H4 (cell line): ENCODE measurements around the gene RIBC1. TPM values are rescaled to one million over a fixed set of nuclear protein-coding genes. Genes with fewer than 3 reads are reported as not detected.
"Not testable (repeated sequence)": the region's sequence is repeated elsewhere in the genome, so short reads cannot be mapped to it uniquely, and the experiment has no call there.

ENCODE experiments used
- DNase-seq: peaks from one replicate; pipeline ENCODE4 v3.0.0-alpha.2; 2015; ENCODE audit warnings: low spot score
- total RNA-seq: library from RNA; depleted of rRNA; stranded (reverse); fragments of >200 nt; shearing (Covaris generic); gene quantifications from 2 replicates; pipeline ENCODE4 v1.2.3, GENCODE V29; 2014; rRNA removed

The RIBC1 gene
- total RNA-seq: 0.70 and 1.2 TPM in 2 replicates

GRCh38 chrX:53422861-53423306, at the start of gene RIBC1:
TSS of gene RIBC1 (plus strand) at chrX:53422873. CDS start at chrX:53426277, 3,404 bp downstream.
- DNase-seq: no peak

DNA sequence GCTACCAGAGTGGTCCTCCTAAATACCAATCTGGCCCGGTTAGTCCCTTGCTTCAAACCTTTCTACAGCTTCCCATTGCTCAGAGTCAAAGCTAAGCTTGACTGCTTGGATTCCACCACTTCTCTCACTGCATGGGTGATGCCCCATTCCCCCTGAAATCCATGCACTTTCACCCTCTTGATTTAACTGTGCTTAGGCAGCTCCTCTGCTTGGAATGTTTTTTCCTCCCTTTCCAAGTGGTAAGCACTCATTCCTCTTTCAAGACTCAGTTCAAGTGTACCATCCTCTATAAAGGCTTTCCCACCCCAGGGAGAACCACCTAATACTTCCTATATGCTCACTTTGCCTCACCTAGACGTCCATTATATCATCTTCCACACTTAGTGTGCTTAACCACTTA, 49.4 kb upstream of the RIBC1 start:
- DNase-seq: no peak

GRCh38 chrX:53374222-53374820, 48.4 kb upstream of the RIBC1 start:
- no peak for DNase-seq

- DNase-seq: no peak
Measured at GRCh38 chrX:53374923-53375322, 47.8 kb upstream of the RIBC1 start.

DNA sequence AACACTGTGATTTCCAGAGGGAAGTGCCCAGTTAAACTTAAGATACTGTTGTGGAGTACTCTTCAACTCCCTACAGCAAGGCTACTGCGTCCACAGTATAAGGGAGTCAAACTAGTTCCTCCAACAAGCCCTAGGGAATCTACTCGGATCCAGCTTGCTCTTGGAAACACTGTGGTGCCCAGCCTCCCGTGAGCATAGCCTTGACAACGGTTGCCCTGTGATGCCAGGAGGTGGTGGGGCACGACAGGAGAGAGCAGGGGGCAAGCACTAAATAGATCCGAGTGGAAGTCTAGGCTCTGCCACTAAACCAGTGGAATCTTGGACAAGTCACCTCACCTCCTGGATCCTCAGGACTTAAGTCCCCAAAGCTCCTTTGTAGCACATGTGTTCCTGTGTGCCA, 45.8 kb upstream of the RIBC1 start:
- DNase-seq: no peak

GRCh38 chrX:53377464-53377863, 45.2 kb upstream of the RIBC1 start:
- DNase-seq: no peak

DNA sequence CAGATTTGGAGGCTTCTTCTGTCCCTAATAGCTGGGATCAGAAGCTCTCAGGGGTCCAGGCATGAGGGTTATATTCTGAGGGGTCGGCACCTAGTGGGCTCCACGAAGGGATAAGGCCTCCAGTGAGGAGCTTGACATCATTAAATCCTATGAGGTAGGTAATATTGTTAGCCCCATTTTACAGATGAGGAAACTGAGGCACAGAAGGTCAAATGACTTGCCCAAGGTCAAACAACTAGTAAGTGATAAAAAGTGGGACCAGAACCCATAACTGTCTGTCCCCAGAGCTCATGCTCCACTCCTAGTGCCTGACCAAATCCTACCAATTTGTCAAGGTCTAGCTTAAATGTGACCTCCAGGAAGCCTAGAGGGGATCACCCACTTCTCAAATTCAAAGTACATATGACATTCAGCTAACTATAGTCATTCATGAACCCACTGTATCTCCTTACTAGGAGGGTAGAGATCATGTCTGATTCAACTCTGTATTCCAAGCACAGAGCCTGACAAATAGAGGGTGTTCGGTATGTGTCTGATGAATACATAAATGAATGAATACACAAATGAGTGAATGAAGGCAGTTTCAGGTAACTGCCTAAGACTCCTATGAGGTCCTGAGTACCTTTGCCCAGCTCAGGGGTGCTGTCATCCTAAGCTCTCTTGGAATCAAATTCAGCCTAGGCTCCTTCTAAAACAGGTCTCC, 43.5 kb upstream of the RIBC1 start:
- no peak for DNase-seq

DNA sequence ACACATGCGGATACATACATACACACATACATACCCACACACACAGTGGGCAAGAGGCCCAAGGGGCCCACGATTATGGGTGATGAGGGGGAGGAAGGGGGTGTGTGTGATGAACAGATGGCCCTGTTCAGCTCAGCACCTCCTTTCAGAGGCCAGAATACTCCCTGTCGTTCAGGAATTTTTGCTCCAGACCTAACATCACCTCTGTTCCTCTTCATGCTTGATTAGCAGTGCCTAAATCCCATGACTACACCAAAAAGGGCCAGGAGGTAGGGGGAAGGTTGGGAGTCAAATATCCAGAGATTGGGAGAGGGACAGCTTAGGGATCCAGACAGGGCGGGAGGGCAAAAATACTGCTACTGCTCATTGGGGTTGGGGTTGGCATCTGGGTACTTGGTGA, 42.9 kb upstream of the RIBC1 start:
- DNase-seq: no peak

- no peak for DNase-seq
Measured at GRCh38 chrX:53383376-53384076, 39.1 kb upstream of the RIBC1 start.

DNA sequence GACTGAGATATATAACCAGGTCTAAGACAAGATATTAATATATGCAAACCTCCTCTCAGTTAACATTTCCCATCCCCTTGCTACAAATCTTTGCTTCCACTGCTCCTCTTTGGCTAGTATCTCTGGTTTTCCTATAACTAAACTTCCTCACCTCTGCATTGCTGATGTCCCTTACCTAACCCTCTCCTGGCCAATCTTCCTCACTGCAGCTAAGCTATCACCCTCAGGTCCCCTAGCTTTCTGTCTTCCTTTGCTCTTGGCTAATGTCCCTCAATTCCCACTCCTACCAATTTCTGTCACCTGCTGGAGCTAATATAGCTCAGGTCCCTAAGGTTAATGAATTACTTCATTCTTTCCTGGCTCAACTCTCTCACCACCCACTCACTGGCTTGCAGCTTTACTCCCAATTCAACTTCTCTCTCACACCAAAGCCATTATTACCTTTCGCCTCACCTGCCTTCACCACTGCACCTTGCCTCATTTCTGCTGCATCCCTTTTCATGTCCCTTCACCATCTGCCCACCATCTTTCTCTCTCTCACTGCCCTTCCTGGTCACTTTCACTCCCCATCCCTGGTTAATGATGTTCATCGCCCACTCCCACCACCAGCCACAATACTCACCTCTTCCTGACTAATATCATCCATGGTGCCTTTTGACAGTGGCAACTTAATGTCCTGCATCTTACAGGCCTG, 26.9 kb upstream of the RIBC1 start:
- no peak for DNase-seq

DNA sequence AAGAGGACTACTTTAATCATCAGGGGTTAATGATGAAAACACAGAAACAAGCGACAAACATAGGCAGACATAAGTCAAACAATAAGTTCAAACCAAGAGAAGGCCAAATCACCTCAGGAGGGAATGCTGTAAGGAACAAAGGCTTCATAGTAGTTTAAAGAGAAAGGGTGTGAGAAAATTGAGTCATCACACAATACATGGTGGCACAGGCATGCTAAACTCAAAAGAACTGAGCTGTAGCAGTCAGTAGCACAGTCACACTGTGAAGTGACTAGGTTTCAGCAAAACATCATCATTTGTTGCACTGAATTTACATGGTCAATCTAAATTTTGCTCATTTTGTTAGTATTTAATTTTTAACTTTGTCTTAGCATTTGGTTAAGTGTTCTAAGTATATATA, 24.5 kb upstream of the RIBC1 start:
- DNase-seq: no peak

GRCh38 chrX:53403535-53403934, 19.1 kb upstream of the RIBC1 start:
- DNase-seq: no peak

GRCh38 chrX:53412446-53412845, 10.2 kb upstream of the RIBC1 start:
- no peak for DNase-seq

- not testable (repeated sequence) for DNase-seq
Measured at GRCh38 chrX:53420351-53420750, 2.3 kb upstream of the RIBC1 start.

GRCh38 chrX:53421125-53421524, 1.5 kb upstream of the RIBC1 start:
- no peak for DNase-seq

DNA sequence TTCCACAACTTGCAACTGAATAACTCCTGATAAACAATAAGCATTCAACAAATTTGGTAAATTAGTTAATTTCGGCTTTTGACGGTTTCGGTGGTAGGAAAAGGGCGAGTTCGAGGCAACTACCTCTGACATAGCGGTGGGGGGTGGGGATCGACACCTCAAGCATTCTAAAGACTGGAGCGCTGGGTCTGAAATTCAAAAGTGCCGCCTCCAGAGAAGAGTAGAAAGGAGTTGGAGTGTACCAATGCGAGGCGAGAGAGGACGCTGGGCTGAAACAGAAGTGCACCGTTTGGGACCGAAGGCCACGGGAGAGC, 944 bp upstream of the RIBC1 start:
- no peak for DNase-seq

GRCh38 chrX:53422086-53422860, 400 bp upstream of the RIBC1 start, which contains the start of gene SMC1A:
TSS of gene SMC1A (minus strand) at chrX:53422654. CDS start at chrX:53422600, 54 bp downstream.
- peak; percentile 96 for DNase-seq

DNA sequence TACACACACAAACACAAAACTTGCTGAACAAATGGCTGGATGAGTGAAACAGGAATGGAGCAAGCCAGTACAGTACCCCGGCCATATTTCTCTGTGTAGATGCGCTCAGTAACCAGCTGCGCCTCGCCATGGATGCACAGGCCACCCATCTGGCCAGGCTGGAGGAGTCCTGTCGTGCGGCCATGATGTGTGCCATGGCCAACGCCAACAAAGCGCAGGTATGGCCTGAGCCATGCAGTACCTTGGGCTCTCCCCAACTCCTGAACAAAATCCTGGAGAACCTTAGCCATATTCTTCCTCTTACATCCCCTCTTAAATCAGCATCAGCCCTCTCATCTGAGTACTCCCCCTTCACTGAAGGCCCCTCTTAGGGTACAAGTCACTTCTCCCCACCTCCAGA, 7.1 kb downstream of the RIBC1 start:
- no peak for DNase-seq

DNA sequence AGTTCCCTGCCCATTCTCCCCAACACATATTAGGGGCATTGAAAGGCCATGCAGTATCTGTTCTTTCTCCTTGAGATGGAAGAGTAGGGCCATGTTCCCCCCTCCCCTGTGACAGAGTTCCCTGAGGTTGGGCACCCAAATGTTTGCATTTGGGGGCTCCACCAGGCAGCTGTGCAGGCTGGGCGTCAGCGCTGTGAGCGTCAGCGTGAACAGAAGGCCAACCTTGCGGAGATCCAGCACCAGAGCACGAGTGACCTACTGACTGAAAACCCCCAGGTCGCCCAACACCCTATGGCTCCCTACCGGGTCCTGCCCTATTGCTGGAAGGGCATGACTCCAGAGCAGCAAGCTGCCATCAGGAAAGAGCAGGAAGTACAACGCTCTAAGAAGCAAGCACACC, 7.6 kb downstream of the RIBC1 start:
- DNase-seq: no peak

GRCh38 chrX:53433651-53434639, 11.3 kb downstream of the RIBC1 start, which contains the start of gene HSD17B10:
TSS of gene HSD17B10 (minus strand) at chrX:53434370. CDS start at chrX:53434345, 25 bp downstream.
- peak; percentile 82 for DNase-seq
